Measurements from ENCODE around the gene C22orf31.

Gene C22orf31

DNA sequence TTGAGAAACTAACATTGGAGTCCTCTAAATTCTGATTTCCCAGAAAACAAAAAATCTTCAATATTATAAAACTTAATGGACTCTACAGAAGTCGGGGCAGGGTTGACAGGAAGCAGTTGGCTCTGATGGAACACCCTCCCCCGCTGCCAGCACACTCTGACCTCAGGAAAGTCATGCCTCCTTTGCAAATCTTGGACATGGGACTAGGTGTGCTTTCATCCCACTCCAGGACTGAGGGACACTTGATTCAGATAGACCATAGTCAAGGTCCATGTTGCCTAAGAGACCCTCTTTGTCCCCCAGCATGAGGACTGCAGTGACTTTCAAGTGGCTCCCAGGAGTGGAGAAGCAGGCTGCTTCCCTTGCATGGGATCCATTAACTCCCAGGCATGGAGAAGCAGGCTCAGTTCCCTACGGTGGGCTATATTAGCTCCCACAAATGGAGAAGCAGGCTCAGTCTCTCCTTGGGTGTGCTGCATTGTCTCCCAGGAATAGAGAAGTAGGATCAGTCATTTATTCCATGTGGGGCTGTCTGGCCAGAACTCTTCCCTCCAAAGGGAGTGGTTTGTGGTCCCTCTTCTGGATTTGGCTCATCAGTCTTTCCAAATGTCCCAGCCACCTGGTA lies 38.3 kb downstream of the C22orf31 start:
- no peak for DNase-seq

DNA sequence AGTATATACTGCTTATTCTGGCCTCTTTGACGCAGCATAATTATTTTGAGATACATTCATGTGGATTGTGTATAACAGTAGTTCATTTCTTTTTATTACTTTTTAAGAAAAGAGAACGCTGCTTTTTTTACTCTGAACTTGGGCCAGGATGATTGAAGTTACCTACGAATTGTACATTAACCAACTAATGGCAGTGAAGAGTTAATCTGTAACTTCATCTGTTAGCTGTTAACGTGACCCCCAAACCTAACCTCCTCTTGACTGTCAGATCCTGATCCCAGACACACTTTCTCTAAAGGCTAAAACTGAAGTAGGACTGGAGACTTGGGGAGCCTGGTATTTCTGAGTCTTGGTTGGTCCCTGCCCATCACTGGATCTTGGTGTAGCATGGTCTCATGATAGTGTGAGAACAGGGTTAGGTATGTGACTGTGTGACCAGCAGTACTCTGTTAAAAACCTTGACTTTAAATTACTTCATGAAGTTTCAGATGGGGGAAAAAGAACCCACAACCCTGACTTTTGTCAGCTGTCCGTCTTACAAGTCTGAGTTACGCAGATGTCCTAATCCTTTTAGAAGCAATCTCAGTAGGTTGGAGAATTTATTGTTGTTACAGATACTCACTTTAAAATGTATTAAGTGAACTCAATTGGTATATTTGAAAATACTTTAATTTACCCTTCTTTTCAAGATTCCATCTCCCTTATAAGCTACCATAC lies 39.4 kb downstream of the C22orf31 start:
- no peak for DNase-seq

DNA sequence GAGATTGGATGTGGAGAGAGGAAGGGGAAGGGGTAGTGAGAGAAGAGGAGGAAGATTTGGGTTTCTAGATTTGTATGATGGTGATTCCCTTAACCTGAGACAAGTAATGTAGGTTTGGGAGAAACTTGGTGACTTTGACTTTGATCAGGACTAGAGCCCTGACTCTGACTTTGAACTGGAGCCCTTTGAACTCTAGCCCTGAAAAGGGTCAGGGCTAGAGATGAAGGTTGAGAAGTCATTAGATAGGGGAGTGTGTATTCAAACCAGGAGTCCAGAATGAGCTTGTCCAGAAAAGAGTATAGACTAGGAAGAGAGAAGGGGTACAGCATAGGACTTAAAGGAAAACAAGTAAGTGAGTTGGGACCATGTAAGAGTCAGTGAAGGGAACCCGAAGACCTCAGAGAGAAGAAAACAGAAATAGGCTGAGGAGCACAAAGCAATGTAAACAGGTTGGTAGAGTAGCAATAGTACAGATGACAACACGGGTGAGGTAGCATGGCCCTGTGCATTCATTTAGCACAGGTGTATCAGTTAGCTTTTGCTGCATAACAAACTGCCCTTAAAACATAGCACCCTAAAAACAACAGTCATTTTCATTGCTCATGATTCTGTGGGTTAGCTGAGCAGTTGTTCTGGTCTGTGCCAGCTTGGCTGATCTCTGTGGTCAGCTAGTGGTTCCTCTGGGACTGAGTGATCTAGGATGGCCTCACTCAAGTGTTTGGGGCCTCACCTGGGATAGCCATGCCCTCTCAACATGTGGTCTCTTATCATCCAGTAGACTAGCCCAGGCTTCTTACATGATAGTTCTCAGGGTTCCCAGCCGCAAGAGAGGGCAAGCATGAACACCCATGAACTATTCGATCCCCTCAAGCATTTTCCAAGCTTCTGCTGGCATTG lies 43.1 kb downstream of the C22orf31 start:
- no peak for DNase-seq

DNA sequence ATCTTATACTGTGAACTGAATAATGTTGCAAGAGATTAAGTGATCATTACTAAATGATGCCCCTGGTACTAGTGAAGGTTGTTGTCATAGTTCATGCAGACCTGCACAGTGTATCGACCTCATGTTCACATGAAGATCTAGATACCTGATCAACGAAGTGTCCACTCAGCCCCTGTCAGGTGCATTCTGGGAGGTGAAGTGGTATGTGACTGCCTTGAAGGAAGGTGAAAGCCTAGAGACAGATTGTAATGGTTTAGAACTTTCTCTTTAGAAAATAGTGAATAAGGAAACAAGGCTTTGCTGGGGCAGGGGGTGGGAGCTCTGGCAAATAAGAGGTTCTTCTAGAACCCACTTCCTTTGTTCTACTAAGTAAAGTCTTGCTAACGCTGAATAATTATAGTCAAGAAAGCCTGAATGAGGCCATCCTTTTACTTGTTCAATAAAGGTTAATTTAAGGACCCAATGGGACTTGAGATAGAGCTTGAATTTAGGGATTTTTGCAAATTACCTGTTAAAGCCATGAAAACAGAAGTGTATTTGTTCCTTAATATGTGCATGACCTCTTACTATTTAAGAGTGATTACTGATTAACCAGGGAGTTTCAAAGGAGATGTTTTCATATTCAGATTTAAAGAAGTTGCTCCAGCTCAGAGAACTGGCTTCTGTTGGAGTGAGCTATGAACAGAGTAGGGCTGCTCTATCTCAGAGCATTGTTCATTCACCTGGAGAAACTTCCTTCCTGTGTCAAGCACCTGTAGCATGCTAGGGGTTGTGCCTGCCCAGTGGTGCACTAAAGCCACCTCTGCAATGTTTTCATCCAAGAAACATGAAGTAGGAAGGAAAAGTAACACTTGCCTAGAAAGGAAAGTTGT lies 45.3 kb downstream of the C22orf31 start:
- no peak for DNase-seq

- no peak for DNase-seq
These were observed 46.9 kb downstream of the C22orf31 start for GRCh38 chr22:29014773-29015172.

DNA sequence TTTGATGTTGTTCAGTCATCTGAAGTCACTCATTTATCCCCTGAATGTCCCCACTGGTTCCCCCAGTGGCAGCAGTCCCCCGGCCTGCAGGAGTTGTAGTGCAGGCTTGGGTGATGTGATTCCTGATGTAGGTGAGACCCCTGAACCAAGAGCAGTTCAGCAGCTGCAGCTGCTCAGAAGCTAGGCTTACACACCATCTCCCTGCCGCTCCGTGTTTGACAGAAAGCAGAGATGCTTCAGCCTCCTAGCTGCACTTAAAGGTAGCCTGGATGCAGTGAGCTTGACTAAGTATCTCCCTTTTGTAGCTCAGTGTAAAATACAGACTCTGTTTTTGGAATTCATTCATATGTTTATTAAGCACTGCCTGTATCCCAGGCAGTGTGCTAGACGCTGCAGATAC lies 47.3 kb downstream of the C22orf31 start:
- DNase-seq: no peak

DNA sequence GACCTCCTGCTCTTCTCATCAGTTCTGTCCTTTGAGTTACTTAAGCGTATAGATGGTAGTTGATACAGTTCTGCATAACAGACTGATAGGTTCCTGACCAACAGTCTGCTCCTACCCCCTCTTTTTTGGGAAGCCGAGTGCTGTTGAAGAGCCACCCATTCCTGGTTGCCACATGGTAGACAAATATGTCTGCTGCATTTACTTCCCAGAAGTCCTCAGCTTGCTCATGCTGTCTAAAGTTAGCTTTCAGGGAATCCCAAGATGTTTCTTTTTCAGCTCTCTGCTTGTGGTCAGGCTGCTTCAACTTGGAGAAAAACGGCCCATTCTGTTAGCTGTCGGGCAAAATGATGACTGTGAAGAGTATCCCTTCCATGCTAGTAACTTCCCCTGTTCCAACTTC lies 48.7 kb downstream of the C22orf31 start:
- no peak for DNase-seq

DNA sequence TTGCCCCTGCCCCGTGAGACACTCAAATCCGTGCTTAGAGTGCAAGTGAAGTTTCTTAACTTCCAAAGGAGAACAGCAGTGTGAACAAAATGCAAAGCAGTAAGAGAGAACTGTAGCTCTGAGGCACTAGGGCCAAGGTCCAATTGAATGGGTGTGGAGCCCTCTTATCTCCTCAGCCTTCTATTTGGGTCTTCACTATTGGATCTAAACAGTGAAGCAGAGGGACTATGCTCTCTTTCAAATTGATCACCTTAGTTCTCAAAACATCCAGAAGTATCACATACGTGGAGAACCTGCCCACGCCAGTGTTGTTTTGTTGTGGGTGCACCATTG lies 49.6 kb downstream of the C22orf31 start:
- DNase-seq: no peak

DNA sequence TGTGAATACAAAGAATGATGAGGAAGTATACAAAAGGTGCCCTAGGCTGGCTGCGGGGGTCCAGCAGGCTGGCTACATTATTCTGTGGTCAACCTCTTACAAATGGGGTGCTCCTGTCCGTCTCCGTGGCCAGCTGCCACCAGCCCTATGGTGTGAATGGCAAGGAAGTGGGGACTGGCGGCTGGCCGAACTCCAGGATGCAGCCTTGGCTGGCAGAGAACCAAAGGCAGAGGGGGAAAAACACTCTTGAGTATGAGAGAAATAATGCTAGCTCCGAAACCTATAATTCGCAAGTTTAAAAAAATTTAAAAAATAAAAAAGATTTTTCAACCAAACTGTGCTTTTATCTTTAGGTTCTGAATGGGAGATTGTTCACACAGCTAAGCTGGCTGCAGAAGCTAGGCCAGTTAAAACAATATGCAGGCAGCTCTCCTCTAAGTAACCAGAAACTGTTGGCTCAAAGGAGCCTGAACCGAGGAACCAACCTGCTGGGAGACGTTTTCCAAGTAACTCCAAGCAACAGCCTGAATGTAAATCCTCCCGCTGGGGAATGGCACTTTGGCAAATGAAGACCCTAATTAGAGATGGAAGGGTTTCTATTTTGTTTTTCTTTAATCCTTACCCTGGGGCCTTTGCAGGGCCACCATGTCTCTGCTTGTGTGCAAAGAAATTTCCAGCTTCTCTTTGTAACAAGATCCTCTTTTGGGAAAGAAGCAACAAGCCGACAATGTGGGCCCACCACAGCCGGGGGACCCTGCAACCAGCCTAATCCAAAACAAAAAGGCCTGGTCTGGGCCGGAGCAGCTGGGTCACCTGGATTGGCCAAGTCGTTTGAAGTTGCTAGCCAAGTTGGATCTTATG lies 50.2 kb downstream of the C22orf31 start:
- DNase-seq: no peak

DNA sequence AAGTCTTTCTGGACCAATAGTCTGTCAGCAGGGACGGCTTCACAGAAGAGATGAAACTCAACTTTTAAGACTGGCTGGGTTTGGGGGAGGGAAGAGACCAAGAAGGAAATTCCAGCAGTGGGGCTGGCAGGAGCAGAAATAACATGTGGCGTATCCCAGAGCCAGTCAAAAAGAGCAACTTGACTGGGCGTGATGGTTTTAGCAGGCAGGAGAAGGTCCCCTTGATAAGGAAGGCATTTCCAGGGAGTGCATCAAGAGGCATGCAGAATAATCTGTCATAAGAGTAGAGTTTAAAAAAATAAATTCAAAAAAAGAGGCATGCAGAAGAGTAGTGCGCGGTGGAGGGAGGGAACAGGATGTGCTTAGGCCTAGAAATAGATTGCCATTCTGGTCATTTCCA lies 52.5 kb downstream of the C22orf31 start:
- no peak for DNase-seq

Data from SHP77 treated with DMSO at 0.1 percent for 48 hours (cell line).